WTC11 (cell line): ENCODE data around the gene LRRC10B. TPM values are rescaled to one million over a fixed set of nuclear protein-coding genes. Genes with fewer than 3 reads are reported as not detected.

Experiments used
- ATAC-seq: fragments of 200-7000 bp; cut with Tn5 transposase; 2 replicates; pipeline ENCODE4 v1.10.0; 2021; ENCODE audit warnings: mild to moderate bottlenecking, moderate library complexity
- CTCF ChIA-PET: fragments of 300-600 bp; sonication (Branson Sonifier 250); formaldehyde crosslinking; loops from one replicate; lab custom pipeline; 2021; ENCODE audit warnings: antibody characterized with exemption; lab: Charles Lee
- POLR2A ChIA-PET: fragments of 350-600 bp; sonication (Branson Sonifier 250); formaldehyde crosslinking; loops from one replicate; lab custom pipeline; 2021; ENCODE audit warnings: antibody characterized with exemption; lab: Charles Lee
- DNase-seq: peaks from one replicate; pipeline ENCODE4 v3.0.0; 2021; ENCODE audit warnings: low spot score
- H3K27ac Mint-ChIP-seq: 2 replicates; pipeline ENCODE4 v1.8.0; 2021; ENCODE audit warnings: mixed read lengths
- H3K27me3 Mint-ChIP-seq: 2 replicates; pipeline ENCODE4 v1.8.0; 2021; ENCODE audit warnings: low read depth, mild to moderate bottlenecking, moderate library complexity, mixed read lengths
- H3K36me3 Mint-ChIP-seq: 2 replicates; pipeline ENCODE4 v1.8.0; 2021; ENCODE audit warnings: mixed read lengths
- H3K4me1 Mint-ChIP-seq: 2 replicates; pipeline ENCODE4 v1.8.0; 2022; ENCODE audit warnings: mixed read lengths
- H3K4me3 Mint-ChIP-seq: 2 replicates; pipeline ENCODE4 v1.8.0; 2021; ENCODE audit warnings: mild to moderate bottlenecking, moderate library complexity, mixed read lengths
- H3K9me3 Mint-ChIP-seq: 2 replicates; pipeline ENCODE4 v1.8.0; 2021; ENCODE audit warnings: mixed read lengths
- AR ChIP-seq: fragments of 250-450 bp; sonication (Bioruptor Pico); IDR thresholded peaks from 2 replicates; pipeline ENCODE4 v1.9.0; 2021; ENCODE audit warnings: mild to moderate bottlenecking
- CREM ChIP-seq: sonication (generic); formaldehyde crosslinking; IDR thresholded peaks from 2 replicates; pipeline ENCODE4 v1.8.1; 2022; ENCODE audit warnings: mild to moderate bottlenecking, missing genetic modification reagents, moderate library complexity
- EMX1 ChIP-seq: fragments of 250-450 bp; sonication (Bioruptor Pico); IDR thresholded peaks from 2 replicates; pipeline ENCODE4 v1.8.0; 2021; ENCODE audit warnings: mild to moderate bottlenecking
- ESRRA ChIP-seq: sonication (generic); formaldehyde crosslinking; IDR thresholded peaks from 2 replicates; pipeline ENCODE4 v1.8.1; 2022; ENCODE audit warnings: mild to moderate bottlenecking, missing genetic modification reagents, borderline replicate concordance
- ETV6 ChIP-seq: sonication (generic); formaldehyde crosslinking; IDR thresholded peaks from 2 replicates; pipeline ENCODE4 v1.8.1; 2022; ENCODE audit warnings: mild to moderate bottlenecking, missing genetic modification reagents
- MAX ChIP-seq: sonication (generic); formaldehyde crosslinking; IDR thresholded peaks from 2 replicates; pipeline ENCODE4 v1.8.0; 2022; ENCODE audit warnings: mild to moderate bottlenecking, missing genetic modification reagents
- OVOL2 ChIP-seq: fragments of 250-450 bp; sonication (Bioruptor Pico); IDR thresholded peaks from 2 replicates; pipeline ENCODE4 v1.9.0; 2021; ENCODE audit warnings: mild to moderate bottlenecking, borderline replicate concordance
- USF1 ChIP-seq: sonication (generic); formaldehyde crosslinking; IDR thresholded peaks from 2 replicates; pipeline ENCODE4 v1.8.0; 2022; ENCODE audit warnings: mild to moderate bottlenecking, missing genetic modification reagents
- ZBTB43 ChIP-seq: sonication (generic); formaldehyde crosslinking; IDR thresholded peaks from 2 replicates; pipeline ENCODE4 v1.8.1; 2023; ENCODE audit warnings: mild to moderate bottlenecking, missing genetic modification reagents
- ZNF138 ChIP-seq: sonication (generic); formaldehyde crosslinking; conservative IDR thresholded peaks from 2 replicates; pipeline ENCODE4 v1.8.1; 2022; ENCODE audit warnings: mild to moderate bottlenecking, moderate library complexity, missing genetic modification reagents
- ZNF232 ChIP-seq: sonication (generic); formaldehyde crosslinking; IDR thresholded peaks from 2 replicates; pipeline ENCODE4 v1.8.0; 2022; ENCODE audit warnings: mild to moderate bottlenecking, missing genetic modification reagents
- ZNF425 ChIP-seq: fragments of 250-450 bp; sonication (Bioruptor Pico); conservative IDR thresholded peaks from 2 replicates; pipeline ENCODE4 v1.9.0; 2021; ENCODE audit warnings: mild to moderate bottlenecking
- ZNF532 ChIP-seq: fragments of 250-450 bp; sonication (Bioruptor Pico); IDR thresholded peaks from 2 replicates; pipeline ENCODE4 v1.9.0; 2021; ENCODE audit warnings: mild to moderate bottlenecking, borderline replicate concordance
- total RNA-seq: library from RNA; stranded (reverse); gene quantifications from 3 replicates; pipeline ENCODE4 v1.2.3, GENCODE V29; 2021

The LRRC10B gene
- total RNA-seq, 1 experiment from 2014 or later = 1.5 TPM

GRCh38 chr11:61503135-61503770 lies 5.3 kb upstream of the LRRC10B start:
- Mint-ChIP-seq H3K4me1 (peaks cover 73% of the 10 kb centered on the region), H3K27ac (no peak overlapping the region), H3K27me3 (peaks cover 31% of the 10 kb centered on the region)
- POLR2A ChIA-PET = no interaction called here
- TF ChIP-seq EMX1 (CRISPR knock-in tag) = no peak
- TF ChIP-seq AR (CRISPR knock-in tag) = no peak
- TF ChIP-seq USF1 (CRISPR knock-in tag) = no peak
- TF ChIP-seq, all 79 proteins: peak for 0
- DNase-seq (no peak), ATAC-seq (no peak)
- H3K9me3 Mint-ChIP-seq = no peaks in the 10 kb centered on the region
- CTCF ChIA-PET = interaction anchor here (1.0 to 6.3 kb wide), 7 partner anchors 8 to 29 kb away, joined by 3 to 56 read pairs (median 9); a partner anchor contains a TSS
- H3K36me3 Mint-ChIP-seq = no peaks in the 10 kb centered on the region
- no peak overlapping the region for H3K4me3 Mint-ChIP-seq

- TF ChIP-seq ZNF532 (no peak), ZNF425 (CRISPR knock-in tag) (no peak), MAX (CRISPR knock-in tag) (no peak), CREM (CRISPR knock-in tag) (no peak), ZNF232 (no peak), ZBTB43 (CRISPR knock-in tag) (no peak), ZNF138 (CRISPR knock-in tag) (no peak), ETV6 (no peak), OVOL2 (CRISPR knock-in tag) (no peak), ESRRA (no peak)
- Mint-ChIP-seq H3K4me3 (no peak overlapping the region), H3K27me3 (peaks cover 37% of the 10 kb centered on the region), H3K36me3 (no peaks in the 10 kb centered on the region), H3K27ac (no peak overlapping the region), H3K4me1 (peaks cover 66% of the 10 kb centered on the region), H3K9me3 (no peaks in the 10 kb centered on the region)
- DNase-seq = no peak
- ATAC-seq = no peak
- CTCF ChIA-PET = interaction anchor here (1.2 to 5.6 kb wide), 7 partner anchors 12 to 81 kb away, joined by 3 to 61 read pairs (median 5); no protein-coding TSS in a partner anchor
- POLR2A ChIA-PET = no interaction called here
Observed at GRCh38 chr11:61505106-61505505, 3.4 kb upstream of the LRRC10B start.
